ENCODE measurements around the gene PIK3CA.
"Not testable (repeated sequence)": the region's sequence is repeated elsewhere in the genome, so short reads cannot be mapped to it uniquely, and the experiment has no call there.

Gene PIK3CA

DNA sequence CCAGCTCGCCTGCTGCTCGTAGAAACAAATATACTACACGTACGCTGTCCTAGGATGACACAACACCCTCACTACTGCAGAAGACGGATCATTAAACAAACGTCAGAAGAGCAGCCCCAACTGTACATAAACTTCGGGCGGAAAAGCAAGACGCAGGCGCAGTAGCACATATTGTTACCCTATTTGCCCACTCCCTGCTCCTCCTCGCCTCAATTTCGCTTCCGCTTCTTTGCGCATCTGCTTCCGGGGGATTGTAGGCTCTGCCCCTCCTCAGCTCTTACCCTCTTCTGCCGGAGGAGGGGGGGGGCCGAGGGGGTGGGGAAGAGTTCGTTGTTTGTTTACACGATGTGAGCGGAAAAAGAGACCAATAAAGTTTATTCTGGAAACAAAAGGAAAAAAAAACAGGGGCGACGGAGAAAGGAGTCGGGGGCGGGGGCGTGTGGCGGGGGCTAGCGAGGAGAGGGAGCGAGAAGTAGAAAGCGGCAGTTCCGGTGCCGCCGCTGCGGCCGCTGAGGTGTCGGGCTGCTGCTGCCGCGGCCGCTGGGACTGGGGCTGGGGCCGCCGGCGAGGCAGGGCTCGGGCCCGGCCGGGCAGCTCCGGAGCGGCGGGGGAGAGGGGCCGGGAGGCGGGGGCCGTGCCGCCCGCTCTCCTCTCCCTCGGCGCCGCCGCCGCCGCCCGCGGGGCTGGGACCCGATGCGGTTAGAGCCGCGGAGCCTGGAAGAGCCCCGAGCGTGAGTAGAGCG is at the start of gene PIK3CA:
PIK3CA (plus strand) TSS at position 485 of the 743 bp plus-strand sequence. CDS start 50,469 bp downstream, outside the sequence.
- DNase-seq (ENCODE audit: low spot score), result peak; percentile 91

DNA sequence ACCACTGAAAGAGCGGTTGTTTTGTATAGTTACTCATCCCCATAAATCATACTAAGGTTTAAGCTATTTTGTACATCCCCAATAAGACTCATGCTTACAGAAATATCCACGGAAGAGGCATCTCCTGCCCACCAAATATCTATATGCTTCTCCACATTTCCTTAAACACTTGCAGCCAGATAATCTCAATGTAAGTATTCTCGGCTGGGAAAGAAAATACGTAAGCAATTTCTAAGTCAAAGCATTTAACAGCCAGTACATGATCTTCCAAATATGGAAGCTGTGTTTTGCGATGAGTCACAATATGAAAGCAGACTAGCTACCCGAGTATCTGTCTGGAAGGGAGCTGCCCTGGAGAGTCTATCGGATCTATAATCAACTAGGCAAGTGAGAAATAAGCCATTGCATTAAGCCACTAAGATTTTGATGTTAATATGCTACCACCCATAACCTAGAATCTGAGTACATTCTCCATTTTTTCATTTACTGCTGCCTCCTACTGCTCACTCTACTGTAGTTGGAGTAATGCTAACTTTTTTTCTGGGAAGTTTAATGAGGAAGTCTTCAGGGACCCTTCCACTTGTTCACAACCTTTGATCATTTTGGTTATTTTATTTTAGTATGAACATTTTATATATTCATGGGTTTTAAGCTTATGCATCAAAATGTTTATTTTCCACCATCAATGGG is 49.6 kb upstream of the PIK3CA start:
- no peak for DNase-seq (ENCODE audit: low spot score)

DNA sequence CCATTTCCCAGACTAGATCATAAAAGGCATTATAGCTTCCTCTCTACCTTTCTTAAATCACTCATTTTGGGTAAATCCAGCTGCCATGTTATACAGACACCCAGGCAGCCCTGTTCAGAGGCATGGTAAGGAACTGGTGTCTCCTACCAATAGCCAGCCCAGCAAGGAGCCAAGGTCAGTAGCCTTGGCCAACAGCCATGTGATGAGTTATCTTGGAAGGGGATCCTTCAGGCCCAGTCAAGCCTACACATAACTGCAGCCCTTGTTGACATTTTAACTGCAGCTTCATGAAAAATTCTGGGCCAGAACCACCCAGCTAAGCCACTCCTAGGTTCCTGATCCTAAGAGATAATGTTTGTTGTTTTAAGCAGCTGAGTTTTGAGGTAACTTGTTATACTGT is 47.5 kb upstream of the PIK3CA start:
- DNase-seq (ENCODE audit: low spot score), result no peak

DNA sequence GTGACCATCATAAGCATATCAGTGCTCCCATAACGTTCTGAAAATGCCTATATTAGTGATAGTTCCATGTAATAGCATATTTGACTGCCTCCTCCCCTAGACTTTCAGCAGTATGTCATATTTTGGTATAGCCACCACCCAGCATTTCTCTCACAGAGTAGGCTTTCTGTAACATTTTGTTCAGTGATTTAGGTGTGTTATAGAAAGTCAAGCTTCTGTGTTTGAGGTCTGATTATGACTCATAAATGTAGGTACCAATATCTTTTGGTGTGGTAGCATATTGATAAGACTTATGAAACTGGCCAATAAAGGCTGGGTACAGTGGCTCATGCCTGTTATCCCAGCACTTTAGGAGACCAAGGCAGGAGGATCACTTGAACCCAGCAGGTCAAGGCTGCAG is 42.3 kb upstream of the PIK3CA start:
- no peak for DNase-seq (ENCODE audit: low spot score)

DNA sequence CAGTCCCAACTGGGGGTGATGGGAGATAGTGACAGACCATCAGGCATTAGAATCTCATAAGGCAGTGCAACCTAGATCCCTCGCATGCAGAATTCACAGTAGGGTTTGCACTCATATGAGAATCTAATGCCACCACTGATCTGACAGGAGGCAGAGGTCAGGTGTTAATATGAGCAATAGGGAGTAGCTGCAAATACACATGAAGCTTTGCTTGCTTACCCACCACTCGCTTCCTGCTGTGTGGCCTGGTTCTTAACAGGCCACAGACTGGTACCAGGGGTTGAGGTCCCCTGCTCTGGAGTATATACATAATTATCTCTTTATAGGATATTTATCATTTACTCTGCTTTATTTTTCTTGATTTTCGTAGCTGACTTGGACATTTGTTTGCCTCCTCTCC is 40.5 kb upstream of the PIK3CA start:
- DNase-seq (ENCODE audit: low spot score), result no peak

DNA sequence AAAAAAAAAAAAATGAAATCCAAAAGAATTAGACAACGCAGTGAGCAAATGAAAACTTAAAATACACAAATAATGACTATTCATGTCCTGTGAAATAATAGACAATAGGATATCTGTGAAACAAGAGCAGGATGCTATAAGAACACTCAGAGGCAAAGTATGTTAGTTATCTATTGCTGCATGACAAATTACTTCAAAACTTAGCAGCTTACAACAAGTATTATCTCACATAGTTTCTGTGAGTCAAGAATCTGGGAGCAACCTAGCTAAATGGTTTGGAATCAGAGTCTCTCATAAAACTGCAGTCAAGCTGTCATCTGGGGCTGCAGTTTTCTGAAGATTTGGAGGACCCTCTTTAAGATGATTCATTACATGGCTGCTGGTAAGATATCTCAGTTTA is 40.1 kb upstream of the PIK3CA start:
- no peak for DNase-seq (ENCODE audit: low spot score)

DNA sequence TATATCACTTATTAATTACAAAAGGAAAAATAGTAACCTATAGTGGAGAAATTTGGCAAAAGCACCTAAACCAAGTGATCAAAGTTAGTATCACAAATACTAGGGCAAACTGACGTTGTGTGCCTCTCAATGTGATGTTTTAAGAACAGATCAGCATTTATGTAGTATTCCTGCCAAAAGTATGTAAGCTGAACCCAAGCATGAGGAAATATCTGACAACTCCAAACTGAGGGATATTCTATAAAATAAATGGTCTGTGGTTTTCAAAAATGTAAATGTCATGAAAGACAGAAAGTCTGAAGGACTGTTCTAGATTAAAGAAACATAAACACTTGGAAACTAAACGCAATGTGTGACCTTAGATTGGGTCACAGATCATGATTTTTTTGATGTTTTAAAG is 34.3 kb upstream of the PIK3CA start:
- no peak for DNase-seq (ENCODE audit: low spot score)

DNA sequence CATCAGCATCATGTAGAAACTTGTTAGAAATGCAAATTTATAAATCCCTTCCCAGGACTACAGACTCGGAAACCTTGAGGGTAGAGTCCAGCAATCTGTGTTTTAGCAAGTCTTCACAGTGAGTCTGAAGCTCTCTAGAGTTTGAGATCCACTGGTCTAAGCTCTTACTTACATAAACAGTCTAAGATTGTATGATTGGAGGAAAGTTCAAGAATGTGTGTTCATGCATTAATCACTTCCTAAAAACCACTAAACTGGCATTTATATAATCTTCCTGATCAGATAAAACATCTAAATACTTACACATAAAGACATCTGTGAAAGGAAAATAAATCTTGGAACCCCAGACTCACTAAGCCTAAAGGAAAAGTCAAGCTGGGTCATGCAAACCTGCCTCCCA is 32.7 kb upstream of the PIK3CA start:
- DNase-seq (ENCODE audit: low spot score), result not testable (repeated sequence)

DNA sequence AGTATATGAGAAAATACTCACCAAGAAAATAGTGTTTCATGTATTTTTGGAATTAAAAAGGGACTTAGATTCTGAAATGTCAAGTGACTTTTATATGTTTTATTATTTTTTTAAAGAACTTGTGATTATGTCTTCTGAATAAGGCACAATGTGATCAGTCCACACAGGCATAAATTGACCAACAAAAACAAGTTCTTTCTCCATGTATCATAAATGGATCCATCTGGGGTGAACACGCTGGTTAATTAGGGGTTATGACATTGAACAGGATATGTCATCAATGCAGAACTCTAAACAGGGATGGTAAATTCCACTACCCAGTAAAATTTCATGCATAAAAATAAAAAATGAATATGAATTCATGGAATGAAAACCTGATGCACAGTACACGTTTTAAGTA is 31.3 kb upstream of the PIK3CA start:
- no peak for DNase-seq (ENCODE audit: low spot score)

DNA sequence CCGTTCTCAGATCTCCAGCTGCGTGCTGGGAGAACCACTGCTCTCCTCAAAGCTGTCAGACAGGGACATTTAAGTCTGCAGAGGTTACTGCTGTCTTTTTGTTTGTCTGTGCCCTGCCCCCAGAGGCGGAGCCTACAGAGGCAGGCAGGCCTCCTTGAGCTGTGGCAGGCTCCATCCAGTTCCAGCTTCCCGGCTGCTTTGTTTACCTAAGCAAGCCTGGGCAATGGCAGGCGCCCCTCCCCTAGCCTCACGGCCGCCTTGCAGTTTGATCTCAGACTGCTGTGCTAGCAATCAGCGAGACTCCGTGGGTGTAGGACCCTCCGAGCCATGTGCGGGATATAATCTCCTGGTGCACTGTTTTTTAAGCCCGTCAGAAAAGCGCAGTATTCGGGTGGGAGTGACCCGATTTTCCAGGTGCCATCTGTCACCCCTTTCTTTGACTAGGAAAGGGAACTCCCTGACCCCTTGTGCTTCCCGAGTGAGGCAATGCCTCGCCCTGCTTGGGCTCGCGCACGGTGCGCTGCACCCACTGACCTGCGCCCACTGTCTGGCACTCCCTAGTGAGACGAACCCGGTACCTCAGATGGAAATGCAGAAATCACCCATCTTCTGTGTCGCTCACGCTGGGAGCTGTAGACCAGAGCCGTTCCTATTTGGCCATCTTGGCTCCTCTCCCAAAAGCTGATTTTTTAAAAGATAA is 15.8 kb upstream of the PIK3CA start:
- DNase-seq (ENCODE audit: low spot score), result not testable (repeated sequence)

DNA sequence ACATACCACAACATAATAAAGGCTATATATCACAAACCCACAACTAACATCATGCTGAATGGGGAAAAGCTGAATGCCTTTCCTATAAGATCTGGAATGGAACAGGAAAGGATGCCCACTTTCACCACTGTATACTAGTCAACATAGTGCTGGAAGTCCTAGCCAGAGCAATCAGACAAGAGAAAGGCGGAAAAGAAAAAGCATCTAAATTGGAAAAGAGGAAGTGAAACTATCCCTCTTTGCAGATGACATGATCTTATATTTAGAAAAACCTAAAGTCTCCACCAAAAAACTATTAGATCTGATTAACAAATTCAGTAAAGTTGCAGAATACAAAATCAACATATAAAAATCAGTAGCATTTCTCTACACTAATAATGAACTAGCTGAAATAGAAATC is 14.6 kb upstream of the PIK3CA start:
- DNase-seq (ENCODE audit: low spot score), result no peak

DNA sequence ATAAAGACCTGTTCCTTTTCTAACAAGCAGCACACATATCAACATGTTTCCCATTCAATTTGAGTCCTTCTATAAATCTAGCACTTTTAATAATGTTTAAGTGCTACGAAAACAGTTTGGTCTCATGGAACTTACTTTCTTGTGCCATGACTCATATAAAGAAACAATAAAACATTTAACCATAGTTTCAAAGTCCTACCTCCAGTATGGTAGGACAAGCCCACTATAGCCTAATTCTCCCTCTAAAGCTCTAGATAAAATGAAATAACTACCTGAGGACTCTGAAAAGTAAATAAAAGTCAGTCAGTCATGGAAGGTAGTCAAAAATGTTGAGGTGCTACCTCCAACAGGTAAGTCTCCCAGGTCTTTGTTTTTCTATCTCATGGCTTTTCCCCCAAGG is 12.0 kb upstream of the PIK3CA start:
- no peak for DNase-seq (ENCODE audit: low spot score)

DNA sequence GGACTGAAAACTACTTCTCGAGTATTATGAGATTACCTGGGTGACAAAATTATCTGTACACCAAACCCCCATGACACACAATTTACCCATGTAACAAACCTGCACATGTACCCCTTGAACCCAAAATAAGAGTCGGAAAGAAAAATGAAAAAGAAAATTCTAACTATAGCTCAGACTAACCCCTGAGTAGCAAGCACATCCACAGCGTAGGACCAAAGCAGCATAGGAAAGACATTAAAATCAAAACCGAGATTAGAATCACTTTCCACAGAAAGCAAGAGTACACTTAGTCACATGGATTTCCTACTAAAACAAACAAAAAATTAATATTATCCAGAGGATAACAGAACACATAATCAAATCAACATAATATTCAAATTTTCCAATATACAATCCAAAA is 6.3 kb upstream of the PIK3CA start:
- DNase-seq (ENCODE audit: low spot score), result no peak

DNA sequence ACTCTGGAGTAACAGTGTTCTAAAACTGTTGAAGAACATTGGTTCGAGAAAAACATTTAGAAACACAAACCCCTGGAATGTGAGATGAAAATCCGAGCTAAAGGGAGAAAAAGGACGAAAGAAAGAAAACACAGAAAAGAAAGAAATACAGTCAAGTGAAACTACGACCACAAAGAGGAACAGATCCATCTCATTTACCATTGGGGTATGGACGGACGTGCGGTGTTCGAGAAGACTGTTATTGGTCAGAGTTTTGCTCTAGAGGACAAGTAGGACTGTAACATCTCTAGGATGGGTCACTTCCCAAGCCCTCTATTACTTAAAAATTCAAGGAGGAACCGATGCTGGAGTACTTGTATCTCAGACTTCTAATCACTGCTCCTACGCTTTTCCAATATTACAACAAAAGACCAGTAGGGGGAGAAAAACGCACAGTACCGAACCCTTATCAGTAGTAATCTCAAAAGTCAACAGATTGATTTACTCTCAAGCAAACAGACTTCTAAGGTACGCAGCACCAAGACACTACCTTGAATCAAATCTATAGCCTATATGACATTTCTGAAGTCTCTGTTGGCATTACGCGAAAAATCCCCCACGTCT is 1.1 kb upstream of the PIK3CA start:
- DNase-seq (ENCODE audit: low spot score), result peak; percentile 80

DNA sequence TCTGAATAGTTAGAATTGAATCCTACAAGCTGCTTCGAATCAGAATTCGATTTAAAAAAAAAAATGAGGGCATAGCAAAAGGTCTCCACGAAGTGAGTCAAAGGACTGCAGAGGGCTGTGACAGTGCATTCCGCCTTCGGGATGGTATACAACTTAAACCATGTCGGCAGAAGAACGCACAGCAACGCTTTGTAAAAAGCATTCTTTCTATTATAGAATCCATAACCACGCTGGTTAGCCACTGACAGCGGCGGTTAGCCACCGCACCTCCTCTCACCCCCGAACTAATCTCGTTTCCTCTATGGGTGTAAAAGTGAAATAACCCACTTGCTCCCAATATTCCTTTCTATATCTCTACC is 664 bp upstream of the PIK3CA start:
- DNase-seq (ENCODE audit: low spot score), result no peak

DNA sequence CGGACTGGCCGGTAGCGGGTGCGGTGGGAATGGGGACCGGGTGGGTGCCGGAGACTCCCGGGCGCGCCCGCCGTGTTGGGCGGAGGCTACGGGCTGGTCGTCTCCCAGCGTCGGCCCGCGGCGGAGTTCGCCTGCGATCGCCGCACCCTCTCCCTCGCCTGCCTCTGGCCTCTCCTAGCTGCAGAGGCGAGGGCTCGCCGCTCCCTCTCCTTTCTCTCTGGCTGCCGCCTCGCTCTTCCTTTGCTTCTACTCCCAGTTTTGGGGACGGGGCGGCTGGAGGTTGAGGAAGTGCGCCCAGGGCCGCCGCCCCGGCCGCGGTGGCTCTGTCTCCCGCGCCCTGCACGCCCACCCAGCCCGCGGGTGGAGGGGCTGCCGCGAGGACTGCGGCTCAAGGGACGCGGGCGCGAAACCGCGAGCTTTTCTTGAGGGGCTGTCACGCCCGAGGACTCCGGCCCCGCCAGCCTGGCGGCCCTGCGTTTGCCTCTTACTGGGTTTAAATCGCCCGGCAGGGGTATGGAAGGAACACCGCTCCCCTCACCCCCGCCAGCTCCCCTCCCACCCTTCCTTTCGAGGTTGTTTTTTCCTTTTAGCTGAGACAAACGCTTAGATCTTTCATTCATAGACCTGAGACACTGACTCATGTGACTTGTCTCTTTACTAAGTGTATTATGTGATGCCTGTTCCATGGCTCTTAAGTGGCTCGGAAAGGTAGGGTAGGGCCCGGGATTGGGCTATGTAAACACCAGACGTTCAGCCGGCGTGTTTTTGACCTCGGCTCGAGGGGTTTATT is 654 bp downstream of the PIK3CA start:
- DNase-seq (ENCODE audit: low spot score), result peak; percentile 59

DNA sequence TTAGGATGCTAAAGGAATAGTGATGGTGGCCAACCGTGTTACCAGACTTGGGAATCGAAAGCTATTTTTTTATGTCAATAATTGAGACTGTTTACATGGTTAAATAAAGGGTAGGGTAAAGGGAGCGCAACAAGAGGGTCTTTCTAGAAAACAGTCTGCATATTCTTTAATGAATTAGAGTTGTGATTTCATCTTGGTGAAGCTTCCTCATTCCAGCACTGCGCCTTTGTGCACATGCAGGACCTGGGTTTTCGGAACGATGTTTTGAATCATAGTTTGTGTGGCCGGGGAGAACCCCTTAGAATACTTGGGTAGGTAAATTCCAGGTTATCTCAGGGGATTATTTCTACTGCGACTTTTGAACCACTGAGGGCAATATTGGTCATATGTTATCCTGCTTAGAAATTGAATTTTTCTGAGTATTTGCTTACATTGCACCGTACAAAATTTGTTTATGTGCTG is 1.3 kb downstream of the PIK3CA start:
- DNase-seq (ENCODE audit: low spot score), result peak; percentile 27

DNA sequence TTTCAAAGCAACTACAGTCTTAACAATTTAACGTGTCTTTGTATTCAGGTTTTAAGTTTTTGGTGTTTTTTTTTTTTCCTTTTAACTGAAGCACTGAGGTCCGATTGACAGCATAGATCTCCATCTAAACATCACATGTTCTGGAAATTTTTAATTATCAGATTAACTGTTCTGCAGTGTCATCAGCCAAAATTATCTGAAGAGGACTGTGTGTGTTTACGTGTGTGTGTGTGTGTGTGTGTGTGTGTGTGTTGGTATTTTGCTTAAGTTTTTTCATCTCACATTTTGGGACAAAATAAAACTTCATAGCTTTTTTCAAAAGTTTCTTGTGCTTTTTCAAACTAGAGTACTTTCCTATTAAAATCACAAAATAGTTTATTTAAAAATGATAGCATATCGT is 1.8 kb downstream of the PIK3CA start:
- DNase-seq (ENCODE audit: low spot score), result peak; percentile 43

DNA sequence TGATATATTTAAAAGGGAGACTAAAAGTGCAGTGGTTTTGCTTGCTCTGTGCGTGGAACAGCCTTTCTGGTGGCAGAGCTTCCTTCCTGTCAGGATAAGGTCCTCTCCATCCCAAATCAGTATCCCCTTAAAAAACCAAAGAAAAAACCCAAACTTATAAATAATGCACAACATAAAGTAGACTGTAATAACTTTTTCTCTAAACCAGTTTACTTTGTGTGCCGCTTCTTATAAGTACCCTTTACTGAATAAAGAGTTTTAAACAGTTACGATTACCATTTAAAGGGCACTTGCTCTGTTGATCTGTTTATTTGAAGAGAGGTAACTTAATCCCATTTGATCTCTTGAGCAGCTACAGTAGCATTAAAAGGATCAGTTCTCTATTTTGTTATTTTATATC is 2.5 kb downstream of the PIK3CA start:
- DNase-seq (ENCODE audit: low spot score), result no peak

DNA sequence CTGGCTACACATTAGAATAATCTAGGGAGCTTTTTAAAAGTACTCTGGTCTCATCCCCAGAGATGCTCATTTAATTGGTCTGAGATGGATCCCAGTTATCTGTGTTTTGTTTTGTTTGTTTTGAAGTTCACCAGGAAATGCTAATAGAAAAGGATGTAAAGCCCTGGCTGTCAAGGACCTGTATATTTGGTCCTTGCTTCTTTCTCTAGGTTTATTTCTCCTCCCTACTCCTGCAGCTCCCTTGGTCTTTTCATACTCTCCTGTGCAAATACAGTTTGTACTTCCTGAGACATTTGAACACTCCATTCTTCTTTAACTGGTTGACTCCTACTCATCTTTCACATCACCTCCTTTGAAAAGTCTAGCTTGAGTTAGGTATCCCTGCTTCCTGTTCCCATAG is 3.3 kb downstream of the PIK3CA start:
- no peak for DNase-seq (ENCODE audit: low spot score)

DNA sequence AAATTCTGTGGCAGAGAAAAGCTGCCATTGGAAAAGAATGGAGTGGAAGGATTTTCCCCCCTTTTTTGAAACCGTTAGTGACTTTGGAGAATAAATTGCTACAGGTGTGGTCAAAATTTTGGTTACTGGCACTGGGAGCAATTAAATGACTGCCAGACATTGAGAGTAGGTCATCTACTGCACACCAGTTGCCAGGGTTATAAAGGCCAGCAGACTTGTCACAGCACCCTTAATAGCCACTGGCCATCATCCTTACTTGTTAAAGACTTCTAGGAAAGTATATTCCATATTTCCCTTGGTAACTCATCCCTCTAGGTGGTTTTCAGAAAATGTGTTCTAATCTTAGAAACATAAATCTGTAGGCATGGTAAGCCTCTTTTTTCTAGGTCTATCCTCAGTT is 8.0 kb downstream of the PIK3CA start:
- DNase-seq (ENCODE audit: low spot score), result no peak

DNA sequence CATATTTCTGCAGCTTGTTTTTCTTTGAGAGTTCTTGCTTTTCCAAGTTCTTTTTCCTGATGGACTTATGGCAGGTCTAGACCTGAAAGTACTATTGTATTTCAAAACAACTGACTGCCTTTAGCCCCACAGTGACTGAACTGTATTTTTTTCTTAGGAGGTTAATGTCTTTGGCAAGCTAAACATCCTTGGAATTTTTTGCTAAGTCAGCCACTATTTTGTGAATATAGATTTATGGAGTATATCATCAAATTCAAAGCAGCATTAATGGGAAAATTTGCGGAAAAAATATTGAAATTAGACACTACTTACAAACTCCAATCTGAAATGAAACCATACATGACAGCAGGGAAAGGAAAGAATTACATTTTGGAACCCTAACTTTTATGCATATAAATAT is 8.6 kb downstream of the PIK3CA start:
- no peak for DNase-seq (ENCODE audit: low spot score)
